BE2C (cell line): Measurements from ENCODE around the gene RASA3.
"Not testable (repeated sequence)": the region's sequence is repeated elsewhere in the genome, so short reads cannot be mapped to it uniquely, and the experiment has no call there.

Experiments
- DNase-seq: peaks from one replicate; pipeline ENCODE4 v3.0.0-alpha.2; 2020
- H3K27me3 ChIP-seq: fragments of 250-450 bp; sonication (Bioruptor Pico); 2 replicates; pipeline ENCODE4 v1.5.1; 2020; ENCODE audit warnings: mild to moderate bottlenecking
- H3K36me3 ChIP-seq: fragments of 250-450 bp; sonication (Bioruptor Pico); 2 replicates; pipeline ENCODE4 v1.5.1; 2020; ENCODE audit warnings: mild to moderate bottlenecking
- H3K4me1 ChIP-seq: fragments of 250-450 bp; sonication (Bioruptor Pico); 2 replicates; pipeline ENCODE4 v1.5.1; 2020
- H3K4me3 ChIP-seq: 2 replicates; pipeline ENCODE4 v1.5.1; 2011; ENCODE audit warnings: low read depth, low read length
- H3K9me3 ChIP-seq: fragments of 250-450 bp; sonication (Bioruptor Pico); 2 replicates; pipeline ENCODE4 v1.5.1; 2020
- TF ChIP-seq, protein P1 (sequence below): IDR thresholded peaks from 2 replicates; pipeline ENCODE4 v1.5.1; 2012; ENCODE audit warnings: mild to moderate bottlenecking, low read depth, low read length

RASA3 gene

DNA sequence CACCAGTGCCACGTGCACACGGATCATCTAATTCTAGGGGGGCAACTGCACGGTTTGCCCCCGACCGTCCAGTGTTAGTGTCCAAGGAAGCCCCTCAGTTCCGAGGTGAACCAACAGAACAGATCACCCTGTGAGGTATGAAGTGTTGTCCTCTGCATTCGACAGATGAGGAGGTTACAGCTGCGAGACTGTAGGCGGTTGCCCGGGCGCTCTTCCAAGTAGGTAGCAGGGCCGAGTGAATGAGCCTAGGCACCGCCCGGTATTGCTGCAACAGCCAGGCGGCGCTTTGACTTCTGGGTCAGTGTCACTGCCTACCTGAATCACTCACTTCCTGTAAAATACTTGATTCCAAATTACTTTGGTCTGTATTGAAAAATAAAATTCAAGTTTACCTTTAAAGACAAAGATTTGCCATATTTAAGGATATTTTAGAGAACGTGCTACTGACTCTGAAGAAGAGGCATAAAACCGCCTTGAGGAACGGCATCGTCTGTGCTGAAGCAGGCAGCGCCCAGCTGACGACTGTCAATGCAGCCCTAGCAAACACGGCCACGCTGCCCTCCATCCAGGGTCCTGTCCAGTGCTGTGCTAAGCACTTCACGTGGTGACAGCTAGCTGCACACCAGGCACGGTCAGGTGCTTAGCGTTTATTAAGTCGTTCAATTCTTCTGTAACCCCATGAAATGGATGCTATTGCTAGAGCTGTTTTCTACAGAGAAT is 19.3 kb upstream of the RASA3 start:
- Histone ChIP-seq H3K4me3 (no peak overlapping the region), H3K9me3 (no peaks in the 10 kb centered on the region), H3K4me1 (no peaks in the 10 kb centered on the region), H3K36me3 (no peaks in the 10 kb centered on the region), H3K27me3 (no peaks in the 10 kb centered on the region)
- no peak for DNase-seq
- TF ChIP-seq, protein P1, sequence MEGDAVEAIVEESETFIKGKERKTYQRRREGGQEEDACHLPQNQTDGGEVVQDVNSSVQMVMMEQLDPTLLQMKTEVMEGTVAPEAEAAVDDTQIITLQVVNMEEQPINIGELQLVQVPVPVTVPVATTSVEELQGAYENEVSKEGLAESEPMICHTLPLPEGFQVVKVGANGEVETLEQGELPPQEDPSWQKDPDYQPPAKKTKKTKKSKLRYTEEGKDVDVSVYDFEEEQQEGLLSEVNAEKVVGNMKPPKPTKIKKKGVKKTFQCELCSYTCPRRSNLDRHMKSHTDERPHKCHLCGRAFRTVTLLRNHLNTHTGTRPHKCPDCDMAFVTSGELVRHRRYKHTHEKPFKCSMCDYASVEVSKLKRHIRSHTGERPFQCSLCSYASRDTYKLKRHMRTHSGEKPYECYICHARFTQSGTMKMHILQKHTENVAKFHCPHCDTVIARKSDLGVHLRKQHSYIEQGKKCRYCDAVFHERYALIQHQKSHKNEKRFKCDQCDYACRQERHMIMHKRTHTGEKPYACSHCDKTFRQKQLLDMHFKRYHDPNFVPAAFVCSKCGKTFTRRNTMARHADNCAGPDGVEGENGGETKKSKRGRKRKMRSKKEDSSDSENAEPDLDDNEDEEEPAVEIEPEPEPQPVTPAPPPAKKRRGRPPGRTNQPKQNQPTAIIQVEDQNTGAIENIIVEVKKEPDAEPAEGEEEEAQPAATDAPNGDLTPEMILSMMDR: no peak

DNA sequence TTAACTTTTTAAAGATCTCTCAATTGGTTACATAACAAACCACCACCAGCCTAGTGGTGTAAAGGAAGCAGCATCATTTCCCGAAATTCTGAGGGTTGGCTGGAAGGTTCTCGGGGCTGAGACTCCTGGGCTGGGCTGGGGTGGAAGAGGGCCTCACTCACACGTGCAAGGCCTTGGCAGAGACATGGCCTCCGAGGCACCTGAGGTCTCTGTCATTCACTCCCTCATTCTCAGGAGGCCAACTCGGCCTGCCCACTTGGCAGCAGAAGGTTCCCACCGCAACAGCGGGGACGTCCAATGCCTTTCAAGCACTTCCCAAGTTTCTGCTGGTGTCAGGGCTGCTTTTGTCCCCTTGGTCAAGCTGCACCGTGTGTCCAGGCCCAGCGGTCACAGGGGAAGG is 18.6 kb upstream of the RASA3 start:
- Histone ChIP-seq H3K9me3 (no peaks in the 10 kb centered on the region), H3K4me1 (no peaks in the 10 kb centered on the region), H3K4me3 (no peak overlapping the region), H3K27me3 (no peaks in the 10 kb centered on the region), H3K36me3 (no peaks in the 10 kb centered on the region)
- DNase-seq: no peak
- TF ChIP-seq, protein P1: no peak

DNA sequence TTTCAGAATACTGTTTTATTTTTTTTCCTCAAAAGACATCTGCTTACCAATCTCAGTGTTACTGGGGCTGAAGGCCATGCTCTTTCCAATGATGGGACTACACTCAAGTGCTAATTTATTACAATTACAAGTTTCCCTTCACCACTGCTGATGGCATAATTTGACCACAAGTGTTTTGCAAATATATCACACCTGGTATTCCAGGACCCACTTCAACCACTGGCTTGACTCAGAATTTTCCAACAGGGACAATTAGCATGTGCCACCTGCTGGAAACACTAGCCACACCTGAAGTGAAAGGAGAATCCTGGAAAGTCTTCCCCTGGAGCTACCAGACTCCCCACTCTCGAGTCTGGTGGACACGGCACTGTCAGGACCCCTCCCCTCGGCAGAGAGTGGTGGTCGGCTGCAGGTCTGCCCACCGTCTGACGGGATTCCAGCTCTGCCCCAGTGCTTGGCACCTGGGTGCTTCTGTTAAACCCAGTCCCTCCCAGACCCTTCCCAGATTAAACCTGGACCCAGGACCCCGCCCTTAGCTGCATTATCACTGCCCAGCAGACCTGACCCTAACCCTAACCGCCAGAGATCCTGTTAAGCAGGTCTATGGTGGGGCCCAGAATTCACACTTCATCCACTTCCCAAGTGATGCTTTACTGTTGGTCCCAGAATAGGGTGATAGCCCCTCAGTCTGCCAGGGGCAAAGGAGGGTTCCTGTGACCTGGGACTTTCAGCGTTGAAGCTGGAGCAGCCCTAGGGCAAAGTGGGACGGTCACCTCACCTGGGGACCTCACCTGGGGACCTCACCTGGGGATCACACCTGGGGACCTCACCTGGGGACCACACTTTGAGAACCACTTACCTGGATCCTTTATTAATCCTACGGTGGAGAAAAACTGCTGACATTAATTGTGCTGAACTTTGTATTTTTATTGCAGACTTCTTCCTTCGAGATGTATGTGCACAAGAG is 17.6 kb upstream of the RASA3 start:
- Histone ChIP-seq H3K4me1 (no peaks in the 10 kb centered on the region; the same call in 1 of the 2 replicates), H3K9me3 (no peaks in the 10 kb centered on the region), H3K4me3 (no peak overlapping the region), H3K36me3 (no peaks in the 10 kb centered on the region), H3K27me3 (no peaks in the 10 kb centered on the region)
- TF ChIP-seq, protein P1: no peak
- DNase-seq: no peak

DNA sequence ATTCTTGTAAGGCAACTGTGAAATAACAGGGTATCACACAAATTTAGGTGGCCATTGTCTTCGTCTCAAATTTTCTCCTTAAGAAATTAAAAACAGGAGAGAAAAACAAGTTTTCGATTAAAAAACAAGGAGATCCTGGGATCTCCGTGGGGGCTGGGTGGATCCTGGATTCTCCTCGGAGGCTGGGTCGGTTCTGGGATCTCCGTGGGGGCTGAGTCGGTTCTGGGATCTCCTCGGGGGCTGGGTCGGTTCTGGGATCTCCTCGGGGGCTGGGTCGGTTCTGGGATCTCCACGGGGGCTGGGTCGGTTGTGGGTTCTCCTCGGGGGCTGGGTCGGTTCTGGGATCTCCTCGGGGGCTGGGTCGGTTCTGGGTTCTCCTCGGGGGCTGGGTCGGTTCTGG is 16.5 kb upstream of the RASA3 start:
- DNase-seq, H3K27me3 ChIP-seq, H3K4me3 ChIP-seq, H3K9me3 ChIP-seq, H3K36me3 ChIP-seq, H3K4me1 ChIP-seq: not testable (repeated sequence)

DNA sequence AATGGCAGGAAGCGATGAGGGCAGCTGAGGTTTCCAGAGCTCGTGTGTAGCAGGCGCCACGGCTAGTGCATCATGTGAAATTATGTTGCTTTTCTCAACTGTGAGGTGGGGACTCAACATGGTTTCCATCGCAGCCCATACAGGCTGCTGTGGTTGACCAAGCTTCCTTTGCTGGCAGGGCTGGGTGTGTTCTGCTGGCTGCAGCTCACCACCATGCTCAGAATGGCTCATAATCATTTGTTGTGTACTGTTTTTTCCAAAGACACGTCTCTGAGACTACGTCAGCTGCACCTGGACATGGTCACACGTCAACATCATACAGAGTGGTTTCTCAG is 16.1 kb upstream of the RASA3 start:
- Histone ChIP-seq H3K4me3 (no peak overlapping the region), H3K9me3 (no peaks in the 10 kb centered on the region), H3K4me1 (no peaks in the 10 kb centered on the region; the same call in 1 of the 2 replicates), H3K27me3 (no peaks in the 10 kb centered on the region), H3K36me3 (no peaks in the 10 kb centered on the region)
- TF ChIP-seq, protein P1: no peak
- DNase-seq: no peak

DNA sequence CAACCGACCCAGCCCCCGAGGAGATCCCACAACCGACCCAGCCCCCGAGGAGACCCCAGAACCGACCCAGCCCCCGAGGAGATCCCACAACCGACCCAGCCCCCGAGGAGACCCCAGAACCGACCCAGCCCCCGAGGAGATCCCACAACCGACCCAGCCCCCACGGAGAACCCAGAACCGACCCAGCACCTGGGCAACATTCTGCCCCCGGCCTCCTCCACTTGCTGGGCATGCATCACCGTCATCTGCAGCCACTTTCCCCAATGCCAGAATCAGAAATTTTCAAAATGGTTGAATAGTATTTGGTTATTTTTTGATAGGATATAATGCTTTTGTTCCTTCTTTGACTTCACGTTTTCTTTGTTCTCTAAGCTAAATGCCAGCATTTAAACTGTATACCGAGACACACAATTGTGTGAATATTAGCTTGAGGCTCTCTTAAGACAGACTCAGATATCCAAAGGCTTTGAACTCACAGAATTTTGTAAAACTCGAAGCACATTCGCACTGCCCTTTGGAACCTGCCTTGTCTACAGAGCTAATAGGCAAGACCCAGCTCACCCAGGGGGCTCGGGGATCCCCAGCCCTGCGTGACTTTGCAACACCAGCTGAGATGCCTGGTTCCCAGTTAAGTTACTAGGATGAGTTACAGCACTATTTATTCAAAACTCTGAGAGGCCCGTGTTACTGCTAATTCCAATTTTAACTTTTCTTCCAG is 15.5 kb upstream of the RASA3 start:
- DNase-seq: no peak
- no peaks in the 10 kb centered on the region for H3K27me3 ChIP-seq
- H3K4me1 ChIP-seq: no peaks in the 10 kb centered on the region; the same call in 1 of the 2 replicates
- H3K36me3 ChIP-seq: no peaks in the 10 kb centered on the region
- no peak overlapping the region for H3K4me3 ChIP-seq
- TF ChIP-seq, protein P1: no peak
- H3K9me3 ChIP-seq: no peaks in the 10 kb centered on the region
